Upper lobe of left lung (tissue), 6 donors: ENCODE results near the gene PINK1. TPM values are rescaled to one million over a fixed set of nuclear protein-coding genes. Genes with fewer than 3 reads are reported as not detected.
"Not testable (repeated sequence)": the region's sequence is repeated elsewhere in the genome, so short reads cannot be mapped to it uniquely, and the experiment has no call there.

Experiments used
- ATAC-seq, 2 donors: fragments of 200-7000 bp; cut with Tn5 transposase; one replicate each; pipeline ENCODE4 v1.9.1; 2022; ENCODE audit warnings: mild to moderate bottlenecking in 2 of 2, moderate library complexity in 2 of 2; ENCODE audit not compliant: low FRiP score in 2 of 2
- DNase-seq, 2 donors: peaks; one replicate each; pipeline ENCODE4 v3.0.0-alpha.2; 2019 to 2020
- H3K27ac ChIP-seq, 4 donors: fragments of 200-600 bp; sonication (generic); one replicate each; pipeline ENCODE4 v1.5.1; 2016 to 2019
- H3K27me3 ChIP-seq, 4 donors: fragments of 200-600 bp; sonication (generic); one replicate each; pipeline ENCODE4 v1.5.1; 2017 to 2019
- H3K36me3 ChIP-seq, 4 donors: fragments of 200-600 bp; sonication (generic); one replicate each; pipeline ENCODE4 v1.5.1; 2016 to 2019
- H3K4me1 ChIP-seq, 4 donors: fragments of 200-600 bp; sonication (generic); one replicate each; pipeline ENCODE4 v1.5.1; 2018 to 2019
- H3K4me3 ChIP-seq, 4 donors: fragments of 200-600 bp; sonication (generic); one replicate each; pipeline ENCODE4 v1.5.1; 2017 to 2019; ENCODE audit warnings: mild to moderate bottlenecking in 2 of 4, moderate library complexity in 1 of 4
- H3K9me3 ChIP-seq, 4 donors: fragments of 200-600 bp; sonication (generic); one replicate each; pipeline ENCODE4 v1.5.1; 2018 to 2019
- CTCF ChIP-seq, 6 experiments: fragments of 450-650 bp in 4 of 6; fragments of 200-600 bp in 2 of 6; sonication (generic) in 2 of 6; IDR thresholded peaks; one replicate each; pipeline ENCODE4 v1.5.1; 2016 to 2019; ENCODE audit warnings: antibody characterized with exemption in 6 of 6
- EP300 ChIP-seq, 4 donors: sonication (generic); formaldehyde crosslinking; IDR thresholded peaks; one replicate each; pipeline ENCODE4 v1.5.1; 2017; ENCODE audit warnings: antibody characterized with exemption in 4 of 4, control low read depth in 2 of 4
- POLR2A ChIP-seq, 4 donors: fragments of 450-650 bp; IDR thresholded peaks; one replicate each; pipeline ENCODE4 v1.5.1; 2016 to 2017; ENCODE audit warnings: antibody characterized with exemption in 4 of 4, mild to moderate bottlenecking in 2 of 4
- POLR2AphosphoS5 ChIP-seq, 2 donors: sonication (generic); formaldehyde crosslinking; IDR thresholded peaks; one replicate each; pipeline ENCODE4 v1.5.1; 2017; ENCODE audit warnings: antibody characterized with exemption in 2 of 2
- WGBS, 2 donors: methylation state at CpG; one replicate each; pipeline ENCODE4 v1.1.5; 2017 to 2018; 5-methylcytosine and 5-hydroxymethylcytosine counted together
- total RNA-seq, 6 donors: library from RNA; depleted of rRNA in 4 of 6; stranded (reverse); fragments of >200 nt in 4 of 6; gene quantifications; one replicate each; pipeline versions ENCODE4 v1.1.0 to v1.2.1, GENCODE V29; 2016 to 2021
- donor health status: DM: no; HTN: no; CAD: no; lungs with moderate emphysema.
- donor health status: DM: no; HTN: yes; CAD: no; lungs with severe emphysema.

PINK1 gene
- total RNA-seq, 6 donors from 2014 or later: 62.8 to 118 (median 86.2) TPM

DNA sequence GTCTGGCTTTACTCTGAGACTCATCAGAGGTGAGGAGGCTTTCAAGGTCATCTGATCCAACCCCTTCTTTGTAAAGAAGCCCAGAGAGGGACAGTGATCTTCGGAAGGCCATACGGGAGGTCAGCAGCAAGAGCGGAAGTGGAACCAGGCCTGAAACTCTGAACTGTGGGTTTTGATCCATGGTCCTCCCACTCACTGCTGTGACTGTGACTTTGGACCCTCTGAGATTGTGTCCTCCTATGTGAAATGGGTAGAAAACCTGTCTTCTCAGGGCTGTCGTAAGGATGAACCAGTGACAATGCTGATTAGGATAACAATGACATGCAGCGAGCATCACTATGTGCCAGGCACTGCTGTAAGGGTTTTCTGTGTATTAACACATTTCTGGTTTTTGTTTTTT is 37.7 kb downstream of the PINK1 start:
- peaks cover 0 to 28% (median 0%) of the 10 kb centered on the region in 4 donors for H3K36me3 ChIP-seq

GRCh38 chr1:20672265-20672632 is 39.0 kb downstream of the PINK1 start:
- H3K36me3 ChIP-seq: peaks cover 0 to 31% (median 0%) of the 10 kb centered on the region in 4 donors
- no peak for DNase-seq
- WGBS, 2 donors: 91 to 94% methylated on average over 4 of the region's 4 CpGs
- no peak overlapping the region for H3K27ac ChIP-seq
- TF ChIP-seq CTCF (IDR thresholded peaks at IDR 0.05): no peak
- TF ChIP-seq POLR2A (IDR thresholded peaks at IDR 0.05): no peak
- no peak for TF ChIP-seq POLR2AphosphoS5 (IDR thresholded peaks at IDR 0.05)
- no peak for TF ChIP-seq EP300 (IDR thresholded peaks at IDR 0.05)
- H3K4me3 ChIP-seq: no peak overlapping the region
- H3K4me1 ChIP-seq: no peaks in the 10 kb centered on the region
- H3K9me3 ChIP-seq: no peaks in the 10 kb centered on the region
- ATAC-seq: no peak
- H3K27me3 ChIP-seq: no peaks in the 10 kb centered on the region

More for the DNA sequence above, 37.7 kb downstream of the PINK1 start:
- Histone ChIP-seq H3K4me1 (no peaks in the 10 kb centered on the region), H3K9me3 (no peaks in the 10 kb centered on the region), H3K27me3 (no peaks in the 10 kb centered on the region), H3K27ac (no peak overlapping the region), H3K4me3 (no peak overlapping the region)
- ATAC-seq (no peak), DNase-seq (no peak)
- no peak for TF ChIP-seq POLR2AphosphoS5 (IDR thresholded peaks at IDR 0.05)
- no peak for TF ChIP-seq POLR2A (IDR thresholded peaks at IDR 0.05)
- no peak for TF ChIP-seq EP300 (IDR thresholded peaks at IDR 0.05)
- no peak for TF ChIP-seq CTCF (IDR thresholded peaks at IDR 0.05)
- 93 to 95% methylated on average over 5 of the region's 5 CpGs for WGBS, 2 donors

- not testable (repeated sequence) for H3K9me3 ChIP-seq, H3K4me3 ChIP-seq, H3K27me3 ChIP-seq, ATAC-seq, DNase-seq, H3K27ac ChIP-seq, H3K4me1 ChIP-seq
- 89 to 95% methylated on average over 11 of the region's 11 CpGs for WGBS, 2 donors
- H3K36me3 ChIP-seq: peaks cover 0 to 39% (median 0%) of the 10 kb centered on the region in 4 donors
These were observed 40.4 kb downstream of the PINK1 start for GRCh38 chr1:20673626-20674025.

- Histone ChIP-seq H3K27ac (no peak overlapping the region), H3K4me3 (no peak overlapping the region), H3K9me3 (no peaks in the 10 kb centered on the region), H3K27me3 (no peaks in the 10 kb centered on the region), H3K4me1 (peaks cover 4 to 12% (median 7%) of the 10 kb centered on the region in 4 donors), H3K36me3 (peaks cover 0 to 18% (median 0%) of the 10 kb centered on the region in 4 donors)
- no peak for DNase-seq
- no peak for ATAC-seq
- TF ChIP-seq CTCF (IDR thresholded peaks at IDR 0.05) (no peak), POLR2AphosphoS5 (IDR thresholded peaks at IDR 0.05) (no peak), POLR2A (IDR thresholded peaks at IDR 0.05) (no peak)
- WGBS, 2 donors: 60 to 70% methylated on average over 6 of the region's 6 CpGs
These were observed 45.3 kb downstream of the PINK1 start for GRCh38 chr1:20678599-20678998.

GRCh38 chr1:20680269-20680668 is 47.0 kb downstream of the PINK1 start:
- TF ChIP-seq EP300 (IDR thresholded peaks at IDR 0.05) (no peak), CTCF (IDR thresholded peaks at IDR 0.05) (no peak)
- Histone ChIP-seq H3K27ac (no peak overlapping the region), H3K4me3 (no peak overlapping the region), H3K4me1 (peaks cover 4 to 12% (median 7%) of the 10 kb centered on the region in 4 donors), H3K36me3 (peaks cover 0 to 17% (median 0%) of the 10 kb centered on the region in 4 donors), H3K9me3 (no peaks in the 10 kb centered on the region), H3K27me3 (no peaks in the 10 kb centered on the region)
- WGBS, 2 donors: 90 to 92% methylated on average over 5 of the region's 5 CpGs
- ATAC-seq (no peak), DNase-seq (no peak)
